B cell (primary cell): Measurements from ENCODE around the gene MICU1.

Experiments
- EZH2 ChIP-seq: IDR thresholded peaks from 2 replicates; pipeline ENCODE4 v1.6.1; 2012; ENCODE audit warnings: borderline replicate concordance, low read depth, mild to moderate bottlenecking, moderate library complexity, low read length; ENCODE audit not compliant: insufficient read depth, poor library complexity, severe bottlenecking
- TF ChIP-seq, protein P1 (sequence below): fragments of 200-600 bp; IDR thresholded peaks from one replicate; pipeline ENCODE4 v1.8.0; 2022; ENCODE audit warnings: antibody characterized with exemption, mild to moderate bottlenecking

DNA sequence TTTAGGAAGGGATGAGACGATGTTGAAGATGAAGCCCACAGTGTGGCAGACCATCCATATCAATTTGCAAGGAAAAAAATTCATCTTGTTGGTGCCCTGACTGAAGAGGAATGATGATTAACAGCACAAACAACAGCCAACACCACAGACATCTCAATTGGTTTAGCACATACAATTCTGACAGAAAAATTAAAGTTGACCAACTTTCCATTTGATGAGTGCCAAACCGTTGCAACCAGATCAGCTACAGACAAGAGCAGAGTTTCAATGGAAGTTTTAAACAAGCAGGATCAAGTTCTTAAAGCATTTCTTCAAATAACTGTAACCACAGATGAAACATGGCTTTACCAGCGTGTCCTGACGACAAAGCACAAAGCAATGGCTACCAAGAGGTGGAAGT lies 138.8 kb downstream of the MICU1 start:
- TF ChIP-seq, protein P1, sequence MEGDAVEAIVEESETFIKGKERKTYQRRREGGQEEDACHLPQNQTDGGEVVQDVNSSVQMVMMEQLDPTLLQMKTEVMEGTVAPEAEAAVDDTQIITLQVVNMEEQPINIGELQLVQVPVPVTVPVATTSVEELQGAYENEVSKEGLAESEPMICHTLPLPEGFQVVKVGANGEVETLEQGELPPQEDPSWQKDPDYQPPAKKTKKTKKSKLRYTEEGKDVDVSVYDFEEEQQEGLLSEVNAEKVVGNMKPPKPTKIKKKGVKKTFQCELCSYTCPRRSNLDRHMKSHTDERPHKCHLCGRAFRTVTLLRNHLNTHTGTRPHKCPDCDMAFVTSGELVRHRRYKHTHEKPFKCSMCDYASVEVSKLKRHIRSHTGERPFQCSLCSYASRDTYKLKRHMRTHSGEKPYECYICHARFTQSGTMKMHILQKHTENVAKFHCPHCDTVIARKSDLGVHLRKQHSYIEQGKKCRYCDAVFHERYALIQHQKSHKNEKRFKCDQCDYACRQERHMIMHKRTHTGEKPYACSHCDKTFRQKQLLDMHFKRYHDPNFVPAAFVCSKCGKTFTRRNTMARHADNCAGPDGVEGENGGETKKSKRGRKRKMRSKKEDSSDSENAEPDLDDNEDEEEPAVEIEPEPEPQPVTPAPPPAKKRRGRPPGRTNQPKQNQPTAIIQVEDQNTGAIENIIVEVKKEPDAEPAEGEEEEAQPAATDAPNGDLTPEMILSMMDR = no peak
- TF ChIP-seq EZH2 = no peak
